ENCODE data around the gene AGA.

AGA gene

DNA sequence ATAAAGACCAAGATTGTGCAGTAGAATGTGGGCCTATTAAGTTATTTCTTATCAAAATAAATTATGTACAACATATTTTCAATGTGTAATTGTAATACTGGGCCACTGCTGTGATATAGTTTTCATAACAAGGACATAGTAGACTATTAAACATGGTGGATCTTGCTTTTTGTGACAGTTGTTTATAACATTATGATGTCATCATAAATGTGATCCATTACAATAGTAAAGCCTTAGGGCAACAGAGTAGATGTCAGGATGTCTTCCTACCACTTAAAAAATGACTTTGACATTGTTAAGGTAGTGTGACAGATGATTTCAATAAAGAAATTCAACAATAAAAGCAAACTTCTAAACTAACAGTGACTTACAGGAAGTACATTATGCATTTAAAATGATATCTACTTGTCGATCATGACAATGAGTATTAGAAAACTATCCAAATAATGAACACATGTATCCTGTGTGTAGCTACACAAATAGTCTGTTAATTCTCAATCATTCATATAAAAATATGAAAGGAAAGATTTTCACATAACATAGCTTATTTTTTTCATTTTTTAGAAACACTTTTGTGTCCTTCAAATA, 5.3 kb upstream of the AGA start:
- DNase-seq (ENCODE audit: low spot score): no peak

DNA sequence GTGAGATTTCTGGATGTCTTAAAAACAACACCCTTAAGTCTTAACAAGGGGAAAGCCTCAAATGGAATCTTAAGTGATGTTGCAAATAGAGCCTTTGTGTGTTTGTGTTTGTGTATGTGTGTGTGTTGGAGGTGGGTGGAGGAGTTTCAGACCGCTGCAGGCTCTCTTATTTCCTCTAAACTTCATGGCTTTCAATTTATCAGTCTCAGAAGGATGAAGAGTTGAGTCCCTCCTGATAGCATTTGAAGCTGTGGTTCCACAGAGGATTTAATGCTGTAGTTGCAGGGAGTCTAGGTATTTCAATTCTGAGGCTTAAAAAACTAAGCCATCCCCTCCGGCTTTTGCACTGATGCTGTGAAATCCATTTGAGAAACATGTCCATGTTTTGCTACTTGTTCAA, 4.3 kb upstream of the AGA start:
- no peak for DNase-seq (ENCODE audit: low spot score)

DNA sequence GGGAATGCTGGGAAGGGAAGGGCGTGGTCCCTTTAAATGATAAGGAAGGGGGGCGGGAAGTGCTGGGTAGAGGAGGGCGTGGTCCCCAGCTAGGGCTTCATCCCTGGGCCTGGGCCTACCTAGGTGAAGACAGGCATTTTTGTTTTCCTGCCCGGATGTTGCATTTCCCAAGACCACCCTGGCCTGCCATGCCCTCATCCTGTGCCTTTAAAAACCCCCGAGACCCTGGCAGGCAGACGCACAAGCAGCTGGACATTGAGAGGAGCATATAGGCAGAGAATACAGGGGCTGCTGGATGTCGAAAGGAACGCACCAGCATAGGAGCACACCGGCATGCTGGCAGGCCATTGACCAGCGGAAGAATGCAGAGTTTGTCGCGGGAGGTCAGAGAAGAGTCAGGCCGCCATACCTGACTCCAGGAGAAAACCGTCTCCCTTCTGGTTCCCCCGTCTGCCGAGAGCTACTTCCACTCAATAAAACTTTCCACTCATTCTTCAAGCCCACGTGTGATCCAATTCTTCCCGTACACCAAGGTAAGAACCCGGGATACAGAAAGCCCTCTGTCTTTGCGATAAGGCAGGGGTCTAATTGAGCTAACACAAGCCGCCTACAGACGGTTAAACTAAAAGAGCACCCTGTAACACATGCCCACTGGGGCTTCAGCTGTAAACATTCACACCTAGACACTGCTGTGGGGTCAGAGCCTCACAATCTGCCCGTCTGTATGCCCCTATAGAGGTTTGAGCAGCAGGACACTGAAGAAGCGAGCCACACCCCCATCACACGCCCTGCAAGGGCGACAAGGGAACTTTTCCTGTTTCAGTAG, 2.9 kb upstream of the AGA start:
- no peak for DNase-seq (ENCODE audit: low spot score)

DNA sequence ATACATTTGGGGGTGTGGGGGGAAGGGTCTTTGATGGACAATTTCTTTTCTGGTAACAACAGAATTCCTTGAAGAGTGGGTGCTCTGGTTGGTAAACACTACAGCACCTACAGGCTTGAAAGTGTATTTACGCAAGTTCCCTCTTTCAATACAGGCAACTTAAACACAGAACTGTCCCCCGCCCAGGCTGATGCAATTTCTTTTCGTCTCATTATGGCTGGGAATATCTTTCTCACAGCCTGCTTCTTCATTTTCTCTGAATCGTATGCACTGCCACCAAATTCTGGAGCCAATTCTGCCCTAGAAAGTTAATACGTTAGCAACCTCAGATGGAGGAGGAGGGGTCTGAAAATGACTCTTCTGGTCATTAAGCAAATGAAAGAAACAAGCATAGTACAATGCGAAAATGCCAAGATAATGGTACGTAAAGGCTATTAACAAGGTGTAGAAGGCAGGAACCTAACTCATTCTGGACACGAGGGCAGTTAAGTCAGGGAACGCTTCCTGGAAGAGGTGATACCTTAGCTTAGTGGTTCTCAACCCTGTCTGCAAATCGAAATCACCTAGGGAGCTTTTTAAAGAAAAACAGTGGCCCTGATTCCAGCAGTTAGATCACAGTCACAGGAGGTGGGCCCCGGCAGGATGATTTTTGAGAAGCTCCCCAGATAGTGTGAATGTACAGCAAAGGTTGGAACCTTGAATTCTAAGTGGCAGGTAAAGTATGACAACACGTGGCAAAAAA, 1.0 kb downstream of the AGA start:
- DNase-seq (ENCODE audit: low spot score): peak; percentile 26

DNA sequence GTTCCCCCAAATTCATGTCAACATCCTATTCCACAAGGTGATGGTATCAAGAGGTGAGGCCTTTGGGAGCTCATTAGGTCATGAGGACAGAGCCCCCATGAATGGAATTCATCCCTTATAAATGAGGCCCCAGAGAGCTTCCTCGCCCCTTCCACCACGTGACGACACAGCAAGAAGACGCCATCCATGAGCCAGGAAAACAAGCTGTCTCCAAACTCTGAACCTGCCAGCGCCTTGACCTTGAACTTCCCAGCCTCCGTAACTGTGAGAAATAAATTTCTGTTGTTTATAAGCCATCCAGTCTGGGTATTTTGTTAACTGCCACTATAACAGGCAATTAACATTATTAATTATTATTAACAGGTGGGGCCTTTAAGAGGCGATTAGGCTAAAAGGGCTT, 5.8 kb downstream of the AGA start:
- no peak for DNase-seq (ENCODE audit: low spot score)

DNA sequence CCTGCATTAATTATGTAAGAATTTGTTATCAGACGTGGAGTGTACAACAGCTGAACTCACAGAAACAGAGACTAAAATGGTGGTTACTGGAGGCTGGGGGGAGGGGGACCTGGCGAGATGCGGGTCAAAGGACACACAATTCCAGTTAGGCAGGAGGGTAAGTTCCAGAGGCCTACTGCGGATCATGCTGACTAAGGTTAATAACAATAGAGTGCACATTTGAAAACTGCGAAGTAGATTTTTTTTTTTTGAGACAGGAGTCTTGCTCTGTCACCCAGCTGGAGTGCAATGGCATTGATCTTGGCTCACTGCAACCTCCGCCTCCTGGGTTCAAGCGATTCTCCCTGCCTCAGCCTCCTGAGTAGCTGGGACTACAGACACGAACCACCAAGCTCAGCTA, 7.6 kb downstream of the AGA start:
- DNase-seq (ENCODE audit: low spot score): no peak

DNA sequence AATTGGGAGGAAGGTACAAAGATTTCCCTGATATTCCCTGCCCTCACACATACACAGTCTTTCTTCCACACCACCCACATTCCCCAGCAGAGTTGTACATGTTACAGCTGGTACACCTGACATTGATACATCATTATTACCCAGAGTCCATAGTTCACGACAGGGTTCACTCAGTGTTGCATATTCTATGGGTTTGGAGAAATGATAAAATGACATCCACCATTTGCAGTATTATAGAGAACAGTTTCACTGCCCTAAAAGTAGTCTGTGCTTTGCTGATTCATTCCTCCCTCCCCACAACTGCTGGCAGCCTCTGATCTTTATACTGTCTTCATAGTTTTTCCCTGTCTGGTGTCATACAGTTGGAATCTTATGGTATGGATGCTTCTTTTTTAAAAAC, 15.0 kb downstream of the AGA start:
- no peak for DNase-seq (ENCODE audit: low spot score)

DNA sequence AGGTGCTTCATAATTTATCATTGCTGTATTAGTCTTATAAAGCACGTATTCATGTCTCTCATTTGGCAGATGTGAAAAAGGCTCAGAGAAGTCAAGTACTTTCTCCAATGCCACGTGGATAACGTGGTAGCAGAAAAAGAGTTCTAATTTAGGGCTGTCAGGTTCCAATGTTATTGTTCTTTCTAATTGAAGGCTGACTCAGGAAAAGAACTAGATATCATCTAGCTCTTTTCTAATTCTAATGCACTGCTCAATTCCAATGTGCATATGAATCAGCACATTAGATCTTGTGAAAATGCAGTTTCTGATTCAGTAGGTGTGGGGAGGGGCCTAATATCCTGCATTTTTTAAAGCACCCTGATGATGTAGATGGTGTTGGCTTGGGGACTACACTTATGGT, 22.8 kb downstream of the AGA start:
- DNase-seq (ENCODE audit: low spot score): no peak

DNA sequence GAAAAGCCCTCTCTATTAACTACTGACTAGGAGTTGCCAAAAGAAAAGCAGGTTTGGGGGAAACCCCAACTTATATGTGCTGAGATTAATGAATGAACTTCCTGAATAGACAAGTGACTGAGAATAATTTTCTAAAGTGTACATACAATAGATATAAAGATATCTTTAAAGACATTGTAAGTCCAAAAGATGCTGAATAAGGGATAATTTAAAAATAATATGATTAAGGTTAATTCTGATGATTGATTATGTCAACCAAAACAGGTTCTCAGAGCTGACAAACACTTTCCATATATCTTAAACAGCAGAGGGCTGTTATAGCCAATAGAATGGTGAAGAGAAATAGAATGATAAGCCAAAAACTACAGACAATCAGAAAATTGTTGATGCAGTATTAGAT, 28.6 kb downstream of the AGA start:
- no peak for DNase-seq (ENCODE audit: low spot score)

DNA sequence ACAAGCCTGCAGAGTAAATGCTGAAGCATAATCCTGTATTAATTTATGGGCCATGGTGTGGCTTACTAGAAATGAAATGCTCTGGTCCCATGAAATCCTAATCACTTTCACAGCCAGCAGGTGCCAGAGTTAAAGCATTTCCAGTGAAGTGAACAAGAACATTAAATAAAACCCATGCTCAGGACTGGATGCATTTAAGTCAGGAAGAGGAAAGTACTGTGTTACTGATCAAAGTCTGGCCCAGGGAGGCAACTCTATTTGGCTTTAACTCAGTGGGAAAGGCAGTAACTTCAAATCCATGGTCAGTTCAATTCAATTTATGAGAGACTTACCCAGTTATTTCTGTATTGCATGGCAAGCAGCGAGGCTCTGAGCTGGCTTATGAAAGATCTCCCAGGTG, 29.2 kb downstream of the AGA start:
- no peak for DNase-seq (ENCODE audit: low spot score)

DNA sequence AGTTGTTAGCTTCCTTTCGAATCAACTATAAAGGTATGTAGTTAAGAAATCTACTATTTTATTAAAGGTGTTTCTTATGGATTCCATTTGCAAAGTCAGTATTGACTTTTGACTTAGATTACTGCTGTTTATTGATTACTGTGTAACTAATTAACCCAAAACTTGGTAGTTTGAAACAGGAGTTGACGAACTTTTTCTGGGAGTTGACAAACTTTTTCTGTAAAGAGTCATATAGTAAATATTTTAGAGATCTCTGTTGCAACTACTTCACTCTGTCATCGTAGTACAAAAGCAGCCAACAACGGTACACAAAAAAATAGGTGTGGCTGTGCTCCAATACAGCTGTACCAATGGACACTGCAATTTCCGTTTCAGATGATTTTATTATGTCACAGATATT, 30.2 kb downstream of the AGA start:
- no peak for DNase-seq (ENCODE audit: low spot score)

DNA sequence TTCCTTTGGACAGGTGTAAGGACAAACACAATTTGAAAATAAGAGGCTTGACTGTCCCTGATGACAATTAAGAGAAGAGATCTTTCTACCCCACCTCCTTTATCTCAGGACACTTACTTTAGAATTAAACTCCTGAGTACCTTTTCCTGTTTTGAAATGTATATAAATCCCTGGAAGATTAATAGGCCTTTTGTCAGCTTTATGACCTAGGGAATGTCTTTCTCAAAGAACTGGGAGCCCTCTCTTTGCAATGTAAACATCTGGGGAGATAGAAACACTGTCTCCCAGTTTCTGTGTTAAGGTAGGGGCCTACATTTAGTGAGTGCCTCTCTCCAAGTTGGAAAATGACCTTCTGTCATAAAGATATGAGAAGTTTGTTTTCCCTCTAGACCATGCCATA, 31.7 kb downstream of the AGA start:
- no peak for DNase-seq (ENCODE audit: low spot score)

DNA sequence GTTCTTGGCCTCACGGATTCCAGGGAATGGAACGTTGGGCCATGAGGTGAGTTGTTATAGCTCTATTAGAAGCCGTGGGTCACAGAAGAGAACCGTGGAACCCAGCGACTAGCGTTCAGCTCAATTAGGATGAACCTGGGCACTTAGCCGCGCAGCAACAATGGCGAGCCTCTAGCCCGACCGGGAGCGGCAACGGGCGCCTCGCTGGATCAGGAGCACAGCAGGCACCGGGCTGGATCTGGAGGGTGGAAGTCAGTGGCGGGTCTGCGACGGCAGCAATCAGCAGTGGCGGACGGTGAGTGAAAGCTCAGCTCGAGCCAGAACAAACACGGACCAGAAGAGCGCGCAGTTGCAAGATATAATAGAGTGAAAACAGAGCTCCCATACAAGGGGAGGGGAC, 34.2 kb downstream of the AGA start:
- no peak for DNase-seq (ENCODE audit: low spot score)

DNA sequence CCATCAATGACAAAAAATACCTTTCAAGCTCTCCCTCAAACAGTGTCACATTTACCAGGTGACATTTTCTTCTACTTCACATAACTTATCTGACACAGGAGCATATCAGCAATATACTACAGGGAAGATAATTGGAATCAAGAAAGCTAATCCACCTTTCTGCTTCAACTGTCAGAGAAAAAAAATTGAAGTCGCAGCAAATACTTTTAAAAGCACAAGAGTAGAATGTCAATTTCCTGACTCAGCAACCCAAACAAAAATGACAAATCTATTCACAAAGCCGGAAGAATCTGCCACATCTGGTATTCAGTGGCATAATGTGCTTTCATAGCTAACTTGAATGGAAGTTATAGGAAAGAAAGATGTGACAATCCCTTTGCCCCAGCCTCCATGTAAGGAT, 36.7 kb downstream of the AGA start:
- no peak for DNase-seq (ENCODE audit: low spot score)

DNA sequence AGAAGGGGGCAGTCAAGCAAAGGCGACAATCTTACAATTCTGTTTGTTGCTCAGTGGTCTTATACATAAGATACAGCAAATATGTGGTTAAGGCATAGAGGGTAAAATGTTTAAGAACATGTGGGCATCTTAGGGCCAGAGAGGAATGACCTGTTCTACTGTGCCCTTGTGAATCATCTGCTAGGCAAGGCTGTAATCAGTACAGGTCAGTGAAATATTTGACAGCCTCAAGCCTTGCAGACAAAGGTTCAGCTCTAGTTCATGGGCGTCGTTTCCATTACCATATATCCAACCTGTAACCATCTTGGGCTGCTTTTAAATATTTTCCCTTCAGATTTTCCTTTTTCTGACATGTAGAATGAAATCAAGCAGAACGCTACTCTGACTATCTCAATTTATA, 37.3 kb downstream of the AGA start:
- DNase-seq (ENCODE audit: low spot score): no peak

DNA sequence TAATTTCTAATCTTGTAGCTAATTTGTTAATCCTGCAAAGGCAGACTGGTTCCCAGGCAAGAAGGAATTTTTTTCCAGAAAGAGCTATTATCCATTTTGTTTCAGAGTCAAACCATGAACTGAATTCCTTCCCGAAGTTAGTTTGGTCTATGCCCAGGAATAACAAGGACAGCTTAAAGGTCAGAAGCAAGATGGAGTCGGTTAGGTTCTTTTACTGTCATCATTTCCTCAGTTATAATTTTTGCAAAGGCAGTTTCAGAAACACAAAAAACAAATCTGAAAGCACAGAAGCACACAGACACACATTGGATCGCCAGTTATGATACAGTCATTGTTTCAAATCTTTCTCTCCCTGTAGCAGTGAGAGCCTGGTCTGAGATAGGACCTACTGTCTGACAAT, 37.9 kb downstream of the AGA start:
- no peak for DNase-seq (ENCODE audit: low spot score)

DNA sequence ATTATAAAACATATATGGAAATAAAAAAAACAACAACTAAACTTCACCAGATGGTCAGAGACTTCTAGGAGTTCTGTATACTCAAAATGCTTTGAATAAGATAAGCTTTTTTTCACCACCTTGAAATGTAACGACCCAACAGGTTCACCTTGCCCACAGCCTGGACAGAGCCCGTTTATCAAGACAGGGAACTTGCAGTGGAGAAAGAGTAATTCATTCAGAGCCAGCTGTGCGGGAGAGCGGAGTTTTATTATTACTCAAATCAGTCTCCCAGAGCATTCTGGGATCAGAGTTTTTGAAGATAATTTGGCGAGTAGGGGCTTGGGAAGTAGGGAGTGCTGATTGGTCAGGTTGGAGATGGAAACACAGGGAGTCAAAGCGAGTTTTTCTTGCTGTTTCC, 38.5 kb downstream of the AGA start:
- no peak for DNase-seq (ENCODE audit: low spot score)

DNA sequence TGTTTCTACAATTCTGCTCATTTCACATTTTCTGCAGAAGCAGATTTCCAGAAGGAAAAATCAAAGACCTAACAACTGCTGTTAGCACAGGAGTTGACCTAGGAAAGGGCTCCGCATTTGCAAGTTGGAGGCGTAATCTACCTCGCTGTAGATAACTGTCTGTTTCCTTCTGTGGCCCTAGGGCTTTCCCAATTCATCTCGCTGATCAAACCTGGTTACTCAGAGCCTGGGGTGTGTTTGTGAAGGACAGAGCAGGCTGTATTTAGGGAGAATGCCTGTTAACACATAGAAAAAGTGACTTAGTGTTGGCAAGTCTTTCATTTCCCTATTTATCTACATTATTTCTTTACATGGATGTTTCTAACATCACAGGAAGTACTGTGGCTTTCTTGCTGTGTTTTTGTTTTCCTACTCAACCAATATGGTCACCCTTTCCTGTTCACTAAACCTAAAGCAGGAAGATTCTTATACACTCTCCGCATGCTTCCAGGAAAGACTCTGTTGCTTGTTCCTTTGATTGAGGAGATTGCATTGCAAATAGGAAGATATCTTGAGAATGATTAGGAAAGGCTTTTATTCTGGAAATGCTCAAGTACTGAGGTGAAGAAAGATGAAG, 40.5 kb downstream of the AGA start:
- DNase-seq (ENCODE audit: low spot score): no peak

DNA sequence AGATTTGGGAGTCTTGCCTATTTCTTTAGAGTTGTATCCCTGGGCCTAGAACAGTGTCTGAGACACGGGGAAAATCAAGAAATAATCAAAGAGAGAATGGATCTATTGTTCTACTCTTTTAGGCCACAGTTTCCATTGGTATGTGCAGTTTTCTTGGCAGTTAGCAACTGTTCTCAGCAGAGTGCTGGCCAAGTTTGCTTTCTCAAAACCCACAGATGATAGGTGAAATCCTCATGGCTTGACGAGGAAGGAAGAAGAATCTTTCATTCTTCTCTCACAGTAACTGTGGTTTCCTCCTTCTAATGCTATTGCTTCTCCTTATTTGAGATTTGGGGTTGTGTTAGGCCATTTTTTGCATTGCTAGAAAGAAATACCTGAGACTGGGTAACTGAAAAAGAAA, 42.2 kb downstream of the AGA start:
- DNase-seq (ENCODE audit: low spot score): no peak

DNA sequence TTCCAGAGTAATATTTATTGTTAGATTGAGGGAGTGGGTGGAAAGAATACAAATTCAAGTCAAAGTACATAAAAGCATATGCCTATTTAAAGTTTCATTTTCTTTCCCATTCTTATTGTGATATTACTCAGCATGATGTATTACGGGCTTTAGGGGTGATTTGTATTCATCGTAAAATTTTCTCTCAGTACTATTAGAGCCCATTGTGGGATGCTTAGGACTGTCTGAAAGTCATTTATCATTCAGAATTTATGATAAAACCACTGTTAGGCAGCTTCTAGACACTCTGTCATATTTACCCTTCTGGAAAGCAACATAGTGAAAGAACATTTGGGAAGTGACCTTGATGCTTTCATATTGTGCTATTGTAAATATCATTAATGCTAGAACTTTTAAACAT, 45.9 kb downstream of the AGA start:
- DNase-seq (ENCODE audit: low spot score): no peak

DNA sequence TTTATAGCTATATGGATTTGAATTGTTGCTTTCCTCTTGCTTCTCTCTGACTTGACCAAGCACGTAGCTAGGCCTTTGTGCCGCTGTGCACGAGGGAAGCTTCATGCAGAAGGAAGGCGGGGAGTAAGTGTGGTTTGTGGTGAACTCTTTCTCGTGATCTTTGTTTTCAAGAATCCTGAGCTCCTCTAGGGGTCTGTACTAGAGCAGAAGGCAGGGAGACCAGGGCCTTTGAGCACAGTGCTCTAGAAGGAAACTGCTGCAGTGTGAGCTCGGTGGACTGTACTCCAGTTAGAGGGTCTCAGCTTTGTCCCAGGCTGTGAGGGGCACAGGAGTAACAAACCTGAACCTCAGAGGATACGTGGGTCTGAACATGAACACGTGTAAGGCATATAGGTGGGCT, 49.0 kb downstream of the AGA start:
- DNase-seq (ENCODE audit: low spot score): no peak

DNA sequence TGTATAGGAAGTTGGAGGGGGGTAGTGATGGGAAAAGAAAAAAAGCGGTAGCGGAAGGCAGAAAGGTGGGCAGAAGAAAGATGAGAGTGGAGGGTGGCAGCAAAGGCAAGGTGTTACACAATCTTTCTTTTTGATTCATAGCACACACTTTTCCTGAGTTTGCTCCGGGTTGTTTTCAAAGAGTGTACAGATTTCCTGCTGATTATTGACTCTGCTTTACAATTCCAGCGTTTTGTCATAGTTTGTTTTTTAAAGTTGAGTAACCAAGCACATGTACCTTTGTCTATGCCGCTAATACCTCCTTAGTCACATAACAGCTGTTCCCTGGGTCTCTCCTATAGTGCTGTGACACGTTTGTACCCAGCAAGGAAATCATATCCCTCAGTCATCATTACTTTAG, 50.3 kb downstream of the AGA start:
- no peak for DNase-seq (ENCODE audit: low spot score)

DNA sequence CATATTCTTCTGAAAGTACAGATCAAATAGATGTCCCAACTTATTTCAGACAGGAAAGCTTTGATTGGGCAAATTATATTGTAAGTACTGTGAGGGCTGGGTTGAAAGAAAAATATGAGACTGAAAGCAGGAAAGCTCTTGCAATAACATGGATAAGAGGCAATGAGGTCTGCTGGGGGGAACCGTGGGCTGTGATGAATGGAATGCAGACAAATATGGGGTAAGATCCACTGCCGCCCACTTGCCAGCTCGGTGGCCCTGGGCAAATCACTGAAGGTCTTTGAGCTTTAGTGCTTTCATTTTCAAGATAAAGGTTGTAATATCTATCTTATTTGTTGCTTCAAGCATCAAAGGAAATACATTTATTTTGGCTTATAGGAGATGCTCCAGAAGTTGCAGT, 51.0 kb downstream of the AGA start:
- no peak for DNase-seq (ENCODE audit: low spot score)

Data from germinal center (tissue), 1 donor.